Hematopoietic multipotent progenitor cell treated with erythropoietin and hydrocortisone succinate and interleukin-3 and kit ligand, for 6 days (in vitro differentiated cells): Measurements from ENCODE around the gene KLHL35.

Source experiments
- DNase-seq: peaks from one replicate; pipeline ENCODE4 v3.0.0-alpha.2; 2015

KLHL35 gene

DNA sequence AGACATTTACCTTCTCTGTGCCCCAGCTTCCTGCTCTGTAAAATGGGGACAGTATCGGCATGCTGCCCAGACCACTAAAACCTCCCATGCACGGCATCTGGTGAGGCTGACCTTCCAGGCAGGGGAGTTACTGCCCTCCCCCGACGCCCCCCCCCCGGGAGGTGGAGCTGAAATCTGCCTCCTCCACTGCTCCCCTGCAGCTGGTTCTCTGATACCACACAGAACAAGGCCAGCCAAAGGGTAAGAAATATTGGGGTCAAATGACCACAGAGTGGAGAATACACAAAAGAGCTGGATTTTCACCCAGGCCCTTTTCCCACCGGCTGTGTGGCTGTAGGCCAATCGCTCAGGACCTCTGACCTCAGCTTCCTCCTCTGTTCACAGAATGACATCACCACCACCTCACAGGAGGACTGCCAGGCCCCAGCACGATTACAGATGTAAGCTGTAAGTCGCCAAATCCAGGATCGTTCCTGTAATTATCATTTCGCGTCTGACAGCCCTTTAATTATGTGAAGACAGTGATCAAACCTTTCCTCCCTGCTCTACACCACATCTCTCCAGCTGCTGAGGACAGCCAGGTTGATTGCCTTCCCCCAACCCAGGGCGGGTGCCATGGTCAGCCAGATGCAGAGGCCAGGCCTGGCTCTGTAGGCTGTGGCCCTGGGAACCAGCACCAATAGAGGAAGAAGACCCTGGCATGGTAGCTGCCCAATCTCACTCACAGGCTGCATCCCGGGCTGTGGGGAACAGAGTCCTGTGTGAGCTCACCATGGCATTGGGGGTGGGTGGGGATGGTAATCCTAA is 35.7 kb upstream of the KLHL35 start:
- DNase-seq: no peak

DNA sequence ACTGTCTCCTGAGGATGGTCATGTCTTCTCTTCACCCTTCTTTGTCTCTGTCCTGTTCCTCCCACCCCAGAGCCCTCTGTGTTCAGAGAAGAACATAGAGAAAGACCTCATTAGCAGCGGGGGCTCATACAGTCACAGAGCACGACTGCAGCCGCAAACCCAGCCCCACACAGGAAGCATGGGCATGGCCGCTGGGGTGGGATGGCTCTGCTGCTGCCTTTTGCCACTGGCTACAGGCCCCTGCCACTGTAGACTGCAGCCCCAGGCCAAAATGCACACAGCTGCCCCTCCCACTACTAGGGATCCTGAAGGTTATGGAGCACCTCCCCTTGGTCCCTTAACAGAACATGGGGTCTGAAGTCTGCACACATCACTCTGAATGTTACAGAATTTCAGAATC is 34.9 kb upstream of the KLHL35 start:
- DNase-seq: no peak

DNA sequence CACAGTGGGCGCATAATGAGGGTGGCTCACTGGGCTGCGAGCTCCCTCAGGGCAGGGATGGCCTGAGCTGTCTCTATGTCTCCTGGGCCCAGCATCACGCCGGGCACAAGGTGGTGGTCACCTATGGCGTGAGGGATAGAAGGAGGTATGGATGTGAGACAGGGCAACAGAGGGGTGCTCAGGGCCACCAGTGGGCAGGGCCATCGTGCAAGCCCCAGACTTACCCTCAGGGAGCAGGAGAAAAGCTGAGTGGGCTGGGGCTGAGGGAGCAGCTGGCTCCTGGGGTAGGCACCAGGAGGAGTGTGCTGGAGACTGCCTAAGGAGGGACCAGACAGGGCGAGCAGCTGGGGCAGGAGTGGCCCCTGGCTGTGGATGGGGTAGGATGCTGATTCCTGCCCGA is 34.3 kb upstream of the KLHL35 start:
- DNase-seq: no peak

DNA sequence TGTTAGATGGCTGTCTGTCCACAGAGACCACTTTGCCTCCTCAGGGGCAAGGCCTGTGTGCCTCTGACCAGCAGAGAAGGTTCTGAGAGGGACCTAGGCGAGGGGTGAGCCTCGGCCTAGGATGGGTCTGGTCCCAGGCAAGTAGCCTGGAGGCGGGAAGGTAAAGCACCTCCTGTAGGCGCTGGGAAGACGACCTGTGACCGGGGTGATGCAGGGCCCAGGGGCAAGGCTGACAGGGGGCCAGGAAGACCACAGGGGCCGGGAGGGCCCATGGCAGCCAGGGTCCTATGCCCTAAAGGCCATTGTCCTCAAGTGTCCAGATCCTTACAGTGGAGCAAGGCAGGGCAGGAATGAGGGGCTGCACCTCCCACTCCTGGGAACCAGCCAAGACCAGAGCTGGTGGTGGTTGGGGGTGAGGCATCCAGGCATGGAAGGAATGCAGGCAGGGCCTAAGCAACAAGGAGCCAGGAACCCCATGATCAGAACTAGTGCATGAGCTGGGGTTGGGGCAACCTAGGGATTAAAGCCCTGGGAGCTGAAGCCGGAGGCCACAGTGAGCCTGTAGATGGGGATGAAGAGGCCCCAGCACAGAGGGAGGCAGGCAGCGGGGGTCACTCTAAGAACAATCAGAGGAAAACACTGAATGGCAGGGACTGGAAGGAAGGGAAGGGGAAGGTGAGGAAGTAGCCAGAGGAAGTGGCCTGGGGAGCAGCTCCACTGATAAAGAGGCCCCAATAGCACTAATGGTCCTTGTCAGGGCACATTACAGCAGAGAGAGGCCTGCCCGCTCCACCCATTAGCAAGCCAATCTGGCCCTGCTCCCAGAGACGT is 32.9 kb upstream of the KLHL35 start:
- DNase-seq: no peak

DNA sequence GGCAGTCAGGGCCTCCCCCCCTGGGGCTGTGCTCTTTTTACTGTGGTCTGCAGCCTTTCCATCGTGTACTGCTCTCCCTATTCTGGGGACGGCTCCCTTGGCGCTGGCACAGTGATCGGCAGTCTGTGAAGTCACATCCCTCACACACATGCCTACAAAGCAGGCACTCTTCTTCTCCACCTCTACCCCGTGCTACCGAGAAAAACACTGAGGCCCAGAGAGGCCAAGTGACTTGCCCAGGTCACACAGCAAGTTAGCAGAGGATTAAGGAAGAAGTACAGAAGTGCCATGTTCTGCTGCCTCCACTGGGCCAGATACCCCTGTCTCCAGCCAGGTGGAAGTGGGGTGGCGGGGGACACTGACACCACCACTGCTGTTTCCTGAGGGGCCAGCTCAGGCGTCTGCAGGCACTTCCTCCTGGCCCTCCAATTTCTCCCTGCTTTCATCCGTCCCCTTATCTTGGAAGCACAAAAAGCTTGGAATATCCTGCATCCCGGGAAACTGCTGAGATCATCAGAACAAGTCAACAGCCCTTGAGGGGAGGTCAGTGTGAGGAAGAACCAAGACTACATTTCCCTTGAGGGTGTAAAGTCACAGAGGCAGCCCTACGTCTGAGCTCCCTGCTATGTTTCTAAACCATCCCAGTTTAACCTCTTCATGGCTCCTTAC is 30.2 kb upstream of the KLHL35 start:
- DNase-seq: no peak

DNA sequence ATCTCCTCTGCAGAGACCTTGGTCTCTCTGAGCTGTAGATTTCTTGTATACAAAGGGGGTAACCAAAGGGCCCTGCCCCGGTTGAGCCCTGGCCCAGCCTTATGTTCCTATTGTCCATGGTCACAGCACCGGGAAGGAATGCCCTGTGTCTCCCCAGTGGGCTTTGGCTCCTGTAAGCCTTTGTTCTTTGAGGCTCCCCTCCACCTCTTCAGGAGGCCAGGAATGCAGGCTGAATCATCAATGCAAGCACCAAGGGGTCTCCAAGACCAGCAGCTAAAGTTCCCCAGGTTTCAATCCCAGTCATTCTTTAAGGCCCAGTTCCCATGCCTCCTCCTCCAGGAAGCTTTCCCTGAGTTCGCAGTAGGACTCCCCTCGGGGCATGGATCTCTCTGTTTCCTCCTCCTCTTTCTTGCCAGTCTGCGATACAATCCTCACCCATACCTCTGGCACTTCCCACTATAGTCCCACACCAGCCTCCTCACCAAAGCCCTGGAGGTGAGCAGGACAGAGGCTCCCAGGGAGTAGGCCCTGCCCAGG is 29.2 kb upstream of the KLHL35 start:
- no peak for DNase-seq

DNA sequence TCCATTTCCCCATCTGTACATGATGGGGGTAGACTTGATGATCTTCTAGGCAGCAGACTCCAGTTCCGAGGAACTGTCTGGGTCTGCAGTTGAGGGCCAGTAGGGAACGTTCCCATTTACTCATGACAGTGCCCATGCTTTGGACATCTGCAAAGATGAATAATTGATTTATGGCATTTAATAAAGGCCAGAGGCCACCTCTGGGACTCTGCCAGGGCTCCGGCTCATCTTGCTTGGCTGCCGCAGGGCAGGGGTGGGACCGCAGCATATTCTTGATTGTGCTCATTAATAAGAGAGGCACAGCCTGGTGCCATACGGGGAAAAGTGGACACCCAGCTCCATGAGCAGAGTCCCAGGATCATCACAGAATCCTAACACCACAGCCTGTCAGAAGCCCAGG is 28.1 kb upstream of the KLHL35 start:
- no peak for DNase-seq

DNA sequence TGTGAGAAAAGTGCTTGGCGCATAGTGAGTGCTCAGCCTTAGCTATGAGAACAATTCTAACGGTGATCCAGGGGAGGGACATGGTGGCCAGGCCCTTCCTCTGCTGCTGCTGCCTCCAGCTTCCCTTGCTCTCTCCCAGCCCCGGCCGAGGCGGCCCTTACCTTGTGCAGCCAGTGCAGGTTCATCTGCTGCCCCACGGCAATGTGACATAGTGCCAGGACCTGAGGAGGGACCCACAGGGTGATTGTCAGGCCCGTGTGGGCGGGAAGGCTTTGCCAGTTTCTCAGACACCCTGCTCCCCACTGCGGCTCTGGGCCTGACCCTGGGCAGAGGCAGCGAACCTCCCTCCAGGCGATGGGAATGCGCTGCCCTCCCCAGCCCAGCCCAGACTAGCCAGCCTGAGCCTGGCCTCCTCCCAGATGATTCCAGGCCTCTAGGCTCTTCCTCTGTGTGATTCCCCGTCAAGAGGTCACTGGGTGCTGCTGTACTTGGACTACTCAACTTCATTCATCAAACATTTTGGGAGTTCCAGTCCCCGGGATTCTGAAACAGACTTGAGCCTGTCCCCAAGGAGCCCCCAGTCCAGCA is 23.7 kb upstream of the KLHL35 start:
- no peak for DNase-seq

DNA sequence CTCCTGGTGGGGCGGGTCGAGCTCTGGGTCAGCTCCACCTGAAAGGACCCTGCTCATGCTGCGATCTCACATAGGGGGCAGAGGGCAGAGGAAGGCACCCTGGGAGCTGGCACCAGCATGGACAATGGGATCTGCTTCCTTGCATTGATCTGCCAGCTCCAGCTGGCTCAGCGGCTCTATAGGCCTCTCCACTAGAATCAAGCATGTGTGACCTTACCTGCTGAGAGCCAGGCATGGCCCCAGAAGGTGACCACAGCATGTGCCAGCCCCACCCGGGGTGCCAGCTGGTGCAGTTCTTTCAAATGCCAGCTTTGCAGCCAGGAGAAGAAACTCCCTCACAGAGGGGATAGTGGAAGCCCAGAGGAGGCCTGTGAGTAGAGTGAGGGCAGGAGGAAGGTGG is 22.0 kb upstream of the KLHL35 start:
- DNase-seq: no peak

DNA sequence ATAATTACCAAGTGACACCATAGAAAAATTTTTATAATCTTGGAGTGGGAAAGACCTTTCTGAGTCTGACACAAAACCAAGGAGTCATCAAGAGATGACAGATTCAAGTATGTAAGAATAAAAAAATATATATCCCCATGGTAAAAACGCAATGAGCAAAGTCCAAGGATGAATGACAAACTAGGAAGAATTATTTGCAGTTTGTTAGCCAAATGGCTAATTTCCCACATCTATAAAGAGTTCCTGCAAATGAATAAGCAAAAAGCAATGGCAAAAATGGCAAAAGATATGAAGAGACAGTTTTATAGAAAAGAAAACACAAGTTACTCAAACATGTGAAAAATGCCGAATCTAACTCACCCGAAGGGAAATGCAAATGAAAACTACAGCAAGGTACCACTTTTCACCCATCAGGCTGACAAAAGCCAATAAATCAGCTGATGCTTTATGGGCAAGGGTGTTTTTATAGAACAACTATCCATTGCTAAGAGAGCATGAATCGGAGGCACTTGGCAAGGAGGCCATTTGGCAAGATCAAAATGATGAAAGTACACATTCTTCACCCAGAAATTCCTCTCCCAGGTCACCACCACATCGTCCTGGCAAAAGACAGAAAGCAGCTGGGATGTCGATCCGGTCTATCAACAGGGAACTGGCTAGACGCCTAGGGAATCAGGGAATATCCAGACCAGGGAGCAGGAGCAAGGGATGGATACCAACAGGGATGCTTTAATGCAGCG is 21.1 kb upstream of the KLHL35 start:
- no peak for DNase-seq

DNA sequence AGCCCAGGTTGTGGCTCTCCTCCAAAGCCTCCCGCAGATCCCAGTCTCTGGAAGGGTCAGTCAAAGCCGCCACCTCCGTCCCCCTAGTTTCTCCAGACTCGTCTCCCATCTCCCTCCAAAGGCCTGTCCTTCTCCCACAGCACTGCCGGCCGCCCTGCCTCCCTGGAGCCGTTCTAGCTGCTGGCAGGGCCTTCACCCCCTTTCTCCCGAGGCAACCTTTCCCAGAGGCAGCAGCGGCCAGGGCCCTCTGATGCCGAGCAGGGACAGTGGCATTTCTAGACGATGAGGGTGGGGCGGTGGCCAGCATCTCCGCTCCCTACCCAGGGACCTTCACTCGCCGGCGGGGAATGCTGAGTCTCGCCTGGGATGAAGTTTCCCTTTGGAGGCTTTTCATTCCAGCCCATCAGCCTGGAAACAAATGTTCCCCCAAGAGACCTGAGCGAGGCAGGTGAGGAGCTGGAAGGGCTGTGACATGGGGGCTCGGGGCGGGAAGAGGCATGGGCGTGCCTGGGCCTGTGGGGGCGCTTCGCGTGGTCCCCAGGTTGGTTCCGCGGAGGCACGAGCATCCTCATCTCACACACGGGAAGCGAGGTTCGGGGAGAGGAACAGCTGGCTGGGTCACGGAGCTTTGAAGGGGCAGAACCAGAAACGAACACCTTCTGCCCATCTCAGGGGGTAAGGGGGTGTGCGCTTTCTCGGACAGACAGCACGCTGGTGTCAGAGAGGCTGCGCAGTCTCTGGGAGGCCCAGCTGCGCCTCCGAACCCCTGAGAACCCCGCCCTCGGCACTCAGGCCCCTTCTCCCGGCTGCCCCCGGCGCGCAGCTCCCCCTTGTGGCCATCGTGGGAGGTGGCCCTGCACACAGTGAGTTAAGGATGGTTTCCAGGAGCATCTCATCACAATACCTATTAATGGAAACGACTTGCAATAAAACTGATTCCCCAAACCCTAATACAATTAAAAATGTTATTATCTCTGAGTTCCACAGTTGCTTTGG is 18.1 kb upstream of the KLHL35 start:
- DNase-seq: peak; percentile 52

DNA sequence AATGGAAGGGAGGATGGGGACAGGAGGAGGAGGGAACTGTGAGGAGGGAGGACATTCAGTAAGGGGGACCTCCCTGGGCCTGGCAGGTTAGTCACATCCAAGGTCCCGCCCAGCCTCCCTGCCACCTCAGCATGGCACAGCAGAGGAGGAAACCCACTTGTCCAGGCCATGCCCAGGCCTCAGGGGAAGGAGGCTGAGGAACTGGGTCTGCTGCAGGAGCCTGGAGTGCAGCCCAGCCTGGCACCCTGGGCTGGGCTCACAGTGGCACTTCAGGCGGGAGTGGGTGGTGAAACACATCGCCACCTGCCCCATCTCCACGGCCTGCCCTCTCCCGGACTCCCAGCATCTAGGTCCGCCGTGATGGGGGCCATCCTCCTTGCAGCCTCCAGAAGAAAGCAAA is 17.2 kb upstream of the KLHL35 start:
- no peak for DNase-seq

DNA sequence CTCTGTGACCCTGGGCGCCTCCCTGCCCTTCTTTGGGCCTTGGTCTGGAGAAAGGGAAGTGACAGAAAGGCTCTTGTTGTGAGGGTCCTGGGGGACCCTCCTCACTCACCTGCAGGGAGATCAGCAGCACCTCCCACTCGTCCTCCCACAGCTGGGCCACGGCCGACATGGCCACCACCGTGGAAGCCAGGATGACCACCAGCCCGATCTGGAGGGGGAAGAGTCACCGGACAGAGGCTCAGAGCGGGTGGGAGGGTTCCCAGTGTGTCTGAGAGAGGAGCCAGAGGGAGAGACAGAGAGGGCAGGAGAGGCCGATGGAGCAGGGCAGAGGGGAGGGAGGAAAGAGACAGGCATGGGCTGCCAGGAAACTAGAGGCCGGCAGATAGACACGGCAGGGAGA is 16.8 kb upstream of the KLHL35 start:
- DNase-seq: no peak

DNA sequence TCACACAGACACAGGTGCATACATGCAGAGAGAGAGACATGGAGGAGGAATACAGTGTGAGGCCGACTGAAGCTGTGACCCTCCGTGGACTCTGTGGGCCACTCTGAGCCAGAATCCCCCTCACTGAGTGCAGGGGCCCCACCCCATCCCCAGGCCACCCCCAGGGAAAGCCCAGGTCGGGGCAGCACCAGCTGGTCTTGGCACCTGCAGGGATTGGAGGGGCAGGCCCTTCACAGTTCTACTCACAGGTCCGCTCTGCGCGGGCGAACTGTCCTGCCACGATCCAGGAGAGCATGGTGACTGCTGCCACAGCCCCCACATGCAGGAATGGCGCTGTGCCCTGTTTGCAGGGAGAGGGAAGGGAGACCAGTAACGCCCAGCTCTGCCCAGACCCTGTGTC is 16.3 kb upstream of the KLHL35 start:
- DNase-seq: no peak

DNA sequence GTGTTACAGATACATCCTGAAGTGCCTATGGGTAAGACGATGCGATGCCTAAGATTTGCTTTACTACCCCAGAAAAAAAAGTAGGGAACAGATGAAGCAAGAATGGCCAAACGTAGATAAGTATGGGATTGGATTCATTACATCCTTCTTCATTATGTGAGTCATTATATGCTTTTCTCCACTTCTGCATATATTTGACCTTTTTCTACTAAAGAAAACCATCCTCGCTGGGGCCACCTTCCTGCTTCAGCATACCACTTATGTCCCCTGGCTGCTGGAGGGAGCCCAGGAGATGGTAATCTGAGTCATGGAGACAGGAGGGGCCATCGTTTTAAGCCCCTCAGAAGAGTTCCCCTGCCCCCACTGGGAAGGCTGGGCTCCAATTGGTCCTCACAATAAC is 14.4 kb upstream of the KLHL35 start:
- DNase-seq: no peak

DNA sequence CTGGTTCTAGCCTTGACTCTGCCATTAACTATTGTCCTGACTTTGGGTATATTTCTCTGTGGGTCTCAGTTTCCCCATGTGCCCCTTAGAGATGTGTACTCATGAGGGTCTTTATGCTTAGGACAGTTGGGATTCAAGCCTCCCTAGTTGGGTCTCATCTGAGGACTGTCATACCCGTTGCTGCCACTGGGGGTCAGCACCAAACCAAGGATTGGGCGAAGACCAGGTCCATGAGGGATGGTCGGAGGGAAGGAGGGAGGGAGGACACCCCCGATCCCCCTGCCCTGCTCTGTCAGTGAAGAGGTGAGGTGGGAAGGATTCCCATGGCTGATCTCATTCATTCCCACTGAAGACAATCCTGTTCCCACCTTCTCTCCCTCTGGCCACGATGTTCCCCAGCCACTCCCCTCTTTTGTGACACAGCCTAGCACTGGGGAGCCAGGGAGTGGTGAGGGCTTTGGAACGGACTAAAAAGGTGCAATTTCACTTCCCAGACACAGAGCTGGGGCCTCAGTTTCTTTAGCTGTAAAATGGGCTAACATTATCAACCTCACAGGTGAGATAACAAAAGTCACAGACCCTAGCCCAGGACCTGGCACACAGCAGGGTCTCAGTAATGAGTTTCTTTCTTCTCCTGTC is 12.4 kb upstream of the KLHL35 start:
- peak; percentile 83 for DNase-seq

DNA sequence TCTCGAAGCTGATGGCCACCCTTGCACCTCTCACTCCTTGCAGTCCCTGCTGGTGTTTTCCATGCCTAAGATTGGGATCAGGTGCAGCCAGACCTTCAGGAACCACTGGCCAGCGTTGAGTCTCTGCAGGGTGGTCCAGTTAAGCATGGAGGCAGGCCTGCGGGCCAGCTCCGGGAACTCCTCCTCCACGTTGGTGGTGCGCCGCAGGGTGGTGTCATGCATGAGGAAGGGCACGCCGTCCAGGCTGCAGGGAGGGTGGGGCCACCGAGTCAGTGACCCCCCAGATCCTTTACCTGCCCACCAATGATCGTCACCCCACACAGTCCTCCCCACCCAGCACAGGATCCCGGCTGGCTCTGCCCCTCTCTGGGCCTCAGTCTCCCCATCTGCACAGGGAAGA is 10.0 kb upstream of the KLHL35 start:
- no peak for DNase-seq

DNA sequence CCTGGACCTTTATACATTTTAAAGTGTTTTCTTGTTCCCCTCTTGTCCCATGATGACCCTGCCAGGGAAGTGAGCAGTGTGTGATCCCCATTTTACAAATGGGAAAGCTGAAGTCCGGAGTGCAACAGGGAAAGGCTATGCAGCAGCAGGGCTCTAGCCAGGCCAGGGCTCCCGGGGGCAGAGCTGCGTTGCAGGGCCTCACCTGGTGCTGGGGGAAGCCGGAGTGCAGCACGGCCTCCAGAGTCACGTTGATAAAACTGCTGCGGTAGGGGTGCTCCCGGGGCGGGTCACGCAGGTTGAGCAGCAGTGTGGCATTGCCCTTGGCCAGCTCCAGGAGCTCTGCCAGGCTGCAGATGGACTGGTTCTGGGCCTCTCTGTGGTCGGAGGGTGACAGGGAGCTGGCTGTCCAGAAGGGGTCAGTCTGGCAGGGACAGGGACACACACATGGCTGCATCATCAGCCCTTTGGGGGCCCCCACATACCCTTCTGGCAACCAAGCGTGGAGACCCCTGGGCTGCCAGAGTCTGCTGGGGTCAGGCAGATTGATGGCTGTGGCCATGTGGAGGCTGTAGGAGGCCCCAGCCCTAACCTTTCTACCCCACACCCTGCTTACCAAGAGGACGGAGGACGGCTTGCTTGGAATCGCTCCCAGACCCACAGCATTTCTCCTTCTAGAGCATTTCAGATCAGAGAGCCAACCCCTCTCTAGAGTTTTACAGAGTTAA is 9.3 kb upstream of the KLHL35 start:
- no peak for DNase-seq

DNA sequence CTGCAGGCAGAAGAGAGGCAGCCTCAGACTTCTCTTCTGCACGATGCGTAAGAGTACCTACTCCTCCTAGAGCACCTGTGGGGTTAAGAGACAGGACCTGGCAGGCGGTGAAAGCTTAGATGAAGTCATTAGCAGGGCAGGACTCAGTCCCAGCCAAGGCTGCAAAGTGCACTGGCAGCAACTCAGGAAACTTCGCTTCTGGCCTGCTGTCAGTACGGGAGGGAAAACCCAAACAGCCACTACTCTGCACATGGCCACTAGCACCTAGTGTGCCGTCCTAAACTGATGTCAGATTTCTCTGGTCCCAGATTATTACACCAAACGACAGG is 8.8 kb upstream of the KLHL35 start:
- no peak for DNase-seq
